Liver (tissue), 9 donors: ENCODE measurements around the gene DGKE. TPM values are rescaled to one million over a fixed set of nuclear protein-coding genes. Genes with fewer than 3 reads are reported as not detected.
A peak's percentile ranks its signal among the peaks of the same experiment; 100 is the strongest.

Source experiments
- DNase-seq: peaks from one replicate; pipeline ENCODE4 v3.0.0-alpha.2; 2017; ENCODE audit warnings: low spot score
- H3K27ac ChIP-seq, 2 donors: one replicate each; pipeline ENCODE4 v1.7.0; 2013; ENCODE audit warnings: inconsistent platforms in 2 of 2, low read length in 2 of 2, control low read depth in 1 of 2, low read depth in 1 of 2, mild to moderate bottlenecking in 1 of 2
- H3K27me3 ChIP-seq, 4 donors: one replicate each; pipeline versions ENCODE4 v1.6.1 to v1.7.0; 2013; ENCODE audit warnings: low read length in 3 of 4, inconsistent platforms in 1 of 4, mild to moderate bottlenecking in 1 of 4, moderate library complexity in 1 of 4; ENCODE audit not compliant: control insufficient read depth in 4 of 4, insufficient read depth in 4 of 4
- H3K36me3 ChIP-seq, 4 donors: one replicate each; pipeline versions ENCODE4 v1.6.1 to v1.7.0; 2013; ENCODE audit warnings: low read length in 3 of 4, mild to moderate bottlenecking in 3 of 4, low read depth in 1 of 4, moderate library complexity in 1 of 4; ENCODE audit not compliant: control insufficient read depth in 4 of 4, insufficient read depth in 3 of 4
- H3K4me1 ChIP-seq, 4 donors: one replicate each; pipeline versions ENCODE4 v1.6.1 to v1.7.0; 2013; ENCODE audit warnings: low read length in 3 of 4, mild to moderate bottlenecking in 3 of 4, moderate library complexity in 1 of 4; ENCODE audit not compliant: control insufficient read depth in 4 of 4, insufficient read depth in 4 of 4
- H3K4me3 ChIP-seq, 3 donors: one replicate each; pipeline versions ENCODE4 v1.6.1 to v1.7.0; 2013; ENCODE audit warnings: low read length in 3 of 3, control low read depth in 1 of 3, low read depth in 1 of 3, mild to moderate bottlenecking in 1 of 3
- H3K9ac ChIP-seq, 2 donors: one replicate each; pipeline ENCODE4 v1.7.0; 2013; ENCODE audit warnings: low read length in 2 of 2, mild to moderate bottlenecking in 2 of 2, moderate library complexity in 2 of 2, control low read depth in 1 of 2, low read depth in 1 of 2
- H3K9me3 ChIP-seq, 4 donors: one replicate each; pipeline versions ENCODE4 v1.6.1 to v1.7.0; 2013; ENCODE audit warnings: low read length in 3 of 4; ENCODE audit not compliant: control insufficient read depth in 4 of 4
- CTCF ChIP-seq: fragments of 150-350 bp; IDR thresholded peaks from 2 replicates; pipeline ENCODE4 v1.5.1; 2017; ENCODE audit warnings: improper control_type of control experiment, low read depth, low read length; ENCODE audit not compliant: missing input control
- EGR1 ChIP-seq, 2 donors: IDR thresholded peaks; 2 replicates each; pipeline ENCODE4 v1.6.1; 2016 to 2018; ENCODE audit warnings: antibody characterized with exemption in 2 of 2, low read depth in 2 of 2
- FOXA1 ChIP-seq: IDR thresholded peaks from 2 replicates; pipeline ENCODE4 v1.6.1; 2016; ENCODE audit warnings: antibody characterized with exemption
- FOXA2 ChIP-seq: IDR thresholded peaks from 2 replicates; pipeline ENCODE4 v1.6.1; 2016; ENCODE audit warnings: antibody characterized with exemption
- GABPA ChIP-seq, 2 donors: IDR thresholded peaks in 1 of 2; conservative IDR thresholded peaks in 1 of 2; 2 replicates each; pipeline ENCODE4 v1.6.1; 2016; ENCODE audit warnings: antibody characterized with exemption in 2 of 2, mild to moderate bottlenecking in 1 of 2, moderate library complexity in 1 of 2
- HNF4A ChIP-seq, 2 donors: conservative IDR thresholded peaks; 2 replicates each; pipeline ENCODE4 v1.6.1; 2016; ENCODE audit warnings: antibody characterized with exemption in 2 of 2, mild to moderate bottlenecking in 2 of 2
- HNF4G ChIP-seq: IDR thresholded peaks from 2 replicates; pipeline ENCODE4 v1.6.1; 2016; ENCODE audit warnings: antibody characterized with exemption
- JUND ChIP-seq, 2 donors: IDR thresholded peaks; 2 replicates each; pipeline ENCODE4 v1.6.1; 2016; ENCODE audit warnings: antibody characterized with exemption in 2 of 2
- NR2F2 ChIP-seq: IDR thresholded peaks from 2 replicates; pipeline ENCODE4 v1.6.1; 2016; ENCODE audit warnings: antibody characterized with exemption
- RAD21 ChIP-seq, 2 donors: IDR thresholded peaks; 2 replicates each; pipeline ENCODE4 v1.6.1; 2016; ENCODE audit warnings: antibody characterized with exemption in 2 of 2, mild to moderate bottlenecking in 2 of 2
- REST ChIP-seq: IDR thresholded peaks from 2 replicates; pipeline ENCODE4 v1.6.1; 2016; ENCODE audit warnings: antibody characterized with exemption, mild to moderate bottlenecking
- RXRA ChIP-seq, 2 donors: IDR thresholded peaks; 2 replicates each; pipeline ENCODE4 v1.6.1; 2017 to 2018; ENCODE audit warnings: antibody characterized with exemption in 2 of 2, mild to moderate bottlenecking in 1 of 2
- SP1 ChIP-seq: IDR thresholded peaks from 2 replicates; pipeline ENCODE4 v1.6.1; 2018; ENCODE audit warnings: antibody characterized with exemption, mild to moderate bottlenecking
- TAF1 ChIP-seq: conservative IDR thresholded peaks from 2 replicates; pipeline ENCODE4 v1.6.1; 2016; ENCODE audit warnings: antibody characterized with exemption, mild to moderate bottlenecking
- YY1 ChIP-seq: IDR thresholded peaks from 2 replicates; pipeline ENCODE4 v1.6.1; 2016; ENCODE audit warnings: antibody characterized with exemption, mild to moderate bottlenecking
- WGBS: extraction: QIAGEN DNeasy Blood & Tissue Kit; methylation state at CpG from one replicate; pipeline ENCODE4 v1.1.7; 2013; 5-methylcytosine and 5-hydroxymethylcytosine counted together
- polyA plus RNA-seq, 2 donors: library from polyadenylated mRNA; stranded (reverse) in 1 of 2; unstranded in 1 of 2; fragments of 200-250 nt in 1 of 2; fragments of >200 nt in 1 of 2; fragmentation: Nextera tagmentation in 1 of 2; extraction: Ambion mirVana in 1 of 2; gene quantifications; one replicate each; pipeline versions ENCODE4 v1.2.1 to v1.2.3, GENCODE V29; 2013 to 2015
- total RNA-seq, 2 donors: library from RNA; depleted of rRNA; stranded (reverse); fragments of >200 nt; gene quantifications; one replicate each; pipeline ENCODE4 v1.2.3, GENCODE V29; 2014
- TF ChIP-seq, protein P1 (sequence below): IDR thresholded peaks from 2 replicates; pipeline ENCODE4 v1.6.1; 2016; ENCODE audit warnings: antibody characterized with exemption
- TF ChIP-seq, protein P2 (sequence below): IDR thresholded peaks from 2 replicates; pipeline ENCODE4 v1.6.1; 2016; ENCODE audit warnings: antibody characterized with exemption
- TF ChIP-seq, protein P3 (sequence below): IDR thresholded peaks from 2 replicates; pipeline ENCODE4 v1.6.1; 2016; ENCODE audit warnings: antibody characterized with exemption
- donor health status: healthy.
- donor health status: healthy.
- donor health status: healthy.
- donor health status: healthy.
- donor health status: healthy.

Gene DGKE
- total and polyA plus RNA-seq, 4 donors, result 1.0 to 5.9 (median 2.8) TPM

DNA sequence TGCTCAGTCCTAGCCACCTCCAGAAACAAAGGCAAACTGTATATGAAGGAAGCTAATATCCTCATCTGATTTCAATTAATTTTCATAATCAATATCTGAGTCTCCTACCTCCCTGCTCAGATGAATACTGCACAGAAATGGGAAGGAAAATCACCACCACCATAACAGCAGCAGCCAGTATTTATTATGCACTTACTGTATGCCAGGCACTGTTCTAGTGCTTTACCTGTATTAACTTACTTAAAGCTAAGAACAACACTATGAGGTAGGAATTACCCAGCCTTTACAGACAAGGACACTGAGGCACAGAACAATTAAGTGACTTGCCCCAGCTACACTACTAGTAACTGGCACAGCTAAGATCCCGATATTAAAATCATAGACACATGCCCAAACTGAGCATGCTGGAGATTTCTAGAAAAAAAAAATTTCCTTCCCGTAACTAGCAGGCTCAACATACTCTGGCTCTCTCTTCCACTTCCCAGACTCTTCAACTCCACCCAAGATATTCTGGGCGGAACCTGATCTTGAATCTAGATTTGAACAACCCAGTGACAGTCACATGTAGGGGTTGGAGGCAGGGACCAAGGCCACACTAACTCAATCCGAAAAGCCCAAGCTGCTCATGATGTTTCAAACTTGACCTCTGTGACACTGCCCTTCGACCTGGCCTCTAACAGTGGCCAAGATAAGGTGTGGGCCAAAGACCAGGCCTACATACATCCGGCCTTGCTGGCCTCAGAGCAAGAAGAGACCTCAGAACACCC lies 76.0 kb downstream of the DGKE start:
- Histone ChIP-seq H3K36me3 (peaks cover 2 to 28% (median 24%) of the 10 kb centered on the region in 4 donors), H3K9me3 (no peaks in the 10 kb centered on the region), H3K9ac (peak overlapping the region; percentile 18 to 68), H3K4me3 (peak overlapping the region; percentile 11 to 12 (median 11)), H3K4me1 (peaks cover 3 to 50% (median 42%) of the 10 kb centered on the region in 4 donors), H3K27ac (peak overlapping the region; percentile 67 to 75), H3K27me3 (no peaks in the 10 kb centered on the region)
- 32% methylated on average over 6 of the region's 6 CpGs for WGBS
- peak; percentile 52 for DNase-seq
- TF ChIP-seq EGR1 (IDR thresholded peaks at IDR 0.05; ENCODE audit: low read depth in 2 of 2), result peak in 1 of 2 donors; percentile 36
- peak; percentile 85 for TF ChIP-seq SP1
- TF ChIP-seq FOXA2, result no peak
- no peak for TF ChIP-seq REST
- TF ChIP-seq HNF4G, result peak; percentile 72
- peak in 1 of 2 donors; percentile 37 for TF ChIP-seq RAD21 (IDR thresholded peaks at IDR 0.05)
- peak; percentile 93 to 94 for TF ChIP-seq HNF4A (conservative IDR thresholded peaks at IDR 0.05)
- peak; percentile 98 for TF ChIP-seq RXRA (IDR thresholded peaks at IDR 0.05)
- no peak for TF ChIP-seq TAF1
- TF ChIP-seq, protein P1, sequence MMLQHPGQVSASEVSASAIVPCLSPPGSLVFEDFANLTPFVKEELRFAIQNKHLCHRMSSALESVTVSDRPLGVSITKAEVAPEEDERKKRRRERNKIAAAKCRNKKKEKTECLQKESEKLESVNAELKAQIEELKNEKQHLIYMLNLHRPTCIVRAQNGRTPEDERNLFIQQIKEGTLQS, result no peak
- peak; percentile 52 to 74 for TF ChIP-seq JUND (IDR thresholded peaks at IDR 0.05)
- peak; percentile 100 for TF ChIP-seq NR2F2
- TF ChIP-seq, protein P2, sequence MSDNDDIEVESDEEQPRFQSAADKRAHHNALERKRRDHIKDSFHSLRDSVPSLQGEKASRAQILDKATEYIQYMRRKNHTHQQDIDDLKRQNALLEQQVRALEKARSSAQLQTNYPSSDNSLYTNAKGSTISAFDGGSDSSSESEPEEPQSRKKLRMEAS, result peak; percentile 89
- TF ChIP-seq FOXA1, result peak; percentile 39
- no peak for TF ChIP-seq CTCF
- peak in 1 of 2 donors; percentile 32 for TF ChIP-seq GABPA (IDR thresholded peaks at IDR 0.05 in 1 of 2, conservative IDR thresholded peaks at IDR 0.05 in 1 of 2)
- TF ChIP-seq YY1, result no peak
- TF ChIP-seq, protein P3, sequence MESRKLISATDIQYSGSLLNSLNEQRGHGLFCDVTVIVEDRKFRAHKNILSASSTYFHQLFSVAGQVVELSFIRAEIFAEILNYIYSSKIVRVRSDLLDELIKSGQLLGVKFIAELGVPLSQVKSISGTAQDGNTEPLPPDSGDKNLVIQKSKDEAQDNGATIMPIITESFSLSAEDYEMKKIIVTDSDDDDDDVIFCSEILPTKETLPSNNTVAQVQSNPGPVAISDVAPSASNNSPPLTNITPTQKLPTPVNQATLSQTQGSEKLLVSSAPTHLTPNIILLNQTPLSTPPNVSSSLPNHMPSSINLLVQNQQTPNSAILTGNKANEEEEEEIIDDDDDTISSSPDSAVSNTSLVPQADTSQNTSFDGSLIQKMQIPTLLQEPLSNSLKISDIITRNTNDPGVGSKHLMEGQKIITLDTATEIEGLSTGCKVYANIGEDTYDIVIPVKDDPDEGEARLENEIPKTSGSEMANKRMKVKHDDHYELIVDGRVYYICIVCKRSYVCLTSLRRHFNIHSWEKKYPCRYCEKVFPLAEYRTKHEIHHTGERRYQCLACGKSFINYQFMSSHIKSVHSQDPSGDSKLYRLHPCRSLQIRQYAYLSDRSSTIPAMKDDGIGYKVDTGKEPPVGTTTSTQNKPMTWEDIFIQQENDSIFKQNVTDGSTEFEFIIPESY, result peak; percentile 63
